ENCODE data around the gene IDE.
"Not testable (repeated sequence)": the region's sequence is repeated elsewhere in the genome, so short reads cannot be mapped to it uniquely, and the experiment has no call there.

IDE gene

DNA sequence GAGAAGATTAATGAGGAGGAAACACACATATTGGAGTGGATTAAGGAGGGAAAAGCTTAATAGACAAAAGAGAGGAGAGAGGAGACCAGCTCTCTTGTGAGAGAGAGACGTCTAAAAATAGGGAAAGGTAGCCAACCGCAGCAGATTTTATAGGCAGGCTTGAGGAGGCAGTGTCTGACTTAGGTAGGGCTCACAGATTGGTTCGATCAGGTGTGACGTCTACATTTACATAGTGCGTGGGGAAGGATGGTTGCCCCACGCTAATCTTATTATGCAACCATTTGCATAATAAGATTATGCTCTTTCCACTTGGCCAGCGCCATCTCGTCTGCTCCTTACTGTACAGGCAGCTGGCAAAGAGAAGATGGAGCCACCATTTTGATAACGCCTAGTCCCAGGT lies 160.9 kb downstream of the IDE start:
- no peak for DNase-seq

DNA sequence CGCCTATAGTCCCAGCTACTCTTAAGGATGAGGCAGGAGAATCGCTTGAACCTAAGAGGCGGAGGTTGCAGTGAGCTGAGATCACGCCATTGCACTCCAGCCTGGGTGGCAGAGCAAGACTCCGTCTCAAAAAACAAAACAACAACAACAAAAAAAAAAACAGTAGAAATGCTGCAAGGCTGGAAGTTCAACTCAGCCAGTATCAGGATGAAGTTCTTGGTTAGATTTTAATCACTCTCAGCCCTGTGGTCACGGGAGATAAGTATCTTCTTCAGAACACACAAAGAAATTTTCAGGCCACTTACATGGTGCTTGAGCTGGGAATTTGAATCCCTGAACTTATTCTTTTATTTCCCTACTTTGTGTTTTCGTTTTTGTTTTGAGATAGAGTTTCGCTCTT lies 162.5 kb downstream of the IDE start:
- DNase-seq: no peak

DNA sequence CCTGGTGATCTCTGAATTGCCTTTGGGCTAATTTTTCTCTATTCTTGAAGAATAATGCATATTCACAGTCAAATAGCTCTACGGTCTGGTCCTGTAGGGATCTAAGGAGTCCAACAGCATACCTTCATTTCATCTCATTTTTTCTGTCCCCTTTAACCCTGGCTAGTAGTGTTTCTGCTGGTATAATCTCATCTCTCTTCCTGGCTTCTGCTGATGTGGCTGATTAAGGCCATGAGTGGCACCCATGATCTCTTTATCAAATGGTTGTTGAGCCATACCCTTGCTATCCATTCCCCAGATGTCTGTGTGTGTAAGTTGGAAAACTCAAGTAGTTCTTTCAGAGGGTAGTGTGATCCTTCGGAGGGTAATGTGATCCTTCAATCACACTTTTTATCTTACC lies 163.4 kb downstream of the IDE start:
- no peak for DNase-seq

DNA sequence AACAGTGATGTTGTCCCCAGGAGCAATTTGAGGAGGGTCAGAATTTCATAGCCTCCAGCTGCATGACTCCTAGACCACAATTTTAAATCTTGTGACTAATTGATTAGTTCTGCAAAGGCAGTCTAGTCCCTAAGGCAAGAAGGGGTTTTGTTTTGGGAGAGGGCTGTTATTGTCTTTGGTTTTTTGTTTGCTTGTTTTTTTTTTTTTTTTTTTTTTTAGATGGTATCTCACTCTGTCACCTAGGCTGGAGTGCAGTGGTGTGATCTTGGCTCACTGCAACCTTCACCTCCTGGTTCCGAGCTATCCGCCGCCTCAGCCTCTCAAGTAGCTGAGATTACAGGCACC lies 165.9 kb downstream of the IDE start:
- DNase-seq: no peak

DNA sequence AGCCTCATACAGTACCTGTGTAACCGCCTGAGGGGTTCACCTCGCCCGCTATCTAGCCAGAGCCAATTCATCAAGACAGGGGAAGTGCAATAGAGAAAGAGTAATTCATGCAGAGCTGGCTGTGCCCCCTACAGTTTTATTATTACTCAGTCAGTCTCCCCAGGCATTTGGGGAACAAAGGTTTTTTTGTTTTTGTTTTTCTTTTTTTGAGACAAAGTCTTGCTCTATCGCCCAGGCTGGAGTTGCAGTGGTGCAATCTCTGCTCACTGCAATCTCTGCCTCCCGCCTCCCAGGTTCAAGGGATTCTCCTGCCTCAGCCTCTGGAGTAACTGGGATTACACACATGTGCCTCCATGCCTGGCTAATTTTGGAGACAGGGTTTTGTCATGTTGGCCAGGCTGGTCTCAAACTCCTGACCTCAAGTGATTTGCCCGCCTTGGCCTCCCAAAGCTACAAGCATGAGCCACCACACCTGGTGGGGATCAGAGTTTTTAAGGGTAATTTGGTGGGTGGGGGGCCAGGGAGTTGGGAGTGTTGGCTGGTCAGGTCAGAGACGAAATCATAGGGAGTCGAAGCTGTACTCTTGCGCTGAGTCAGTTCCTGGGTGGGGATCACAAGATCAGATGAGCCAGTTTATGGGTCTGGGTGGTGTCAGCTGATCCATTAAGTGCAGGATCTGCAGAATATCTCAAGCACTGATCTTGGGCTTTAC lies 166.4 kb downstream of the IDE start:
- DNase-seq: no peak

DNA sequence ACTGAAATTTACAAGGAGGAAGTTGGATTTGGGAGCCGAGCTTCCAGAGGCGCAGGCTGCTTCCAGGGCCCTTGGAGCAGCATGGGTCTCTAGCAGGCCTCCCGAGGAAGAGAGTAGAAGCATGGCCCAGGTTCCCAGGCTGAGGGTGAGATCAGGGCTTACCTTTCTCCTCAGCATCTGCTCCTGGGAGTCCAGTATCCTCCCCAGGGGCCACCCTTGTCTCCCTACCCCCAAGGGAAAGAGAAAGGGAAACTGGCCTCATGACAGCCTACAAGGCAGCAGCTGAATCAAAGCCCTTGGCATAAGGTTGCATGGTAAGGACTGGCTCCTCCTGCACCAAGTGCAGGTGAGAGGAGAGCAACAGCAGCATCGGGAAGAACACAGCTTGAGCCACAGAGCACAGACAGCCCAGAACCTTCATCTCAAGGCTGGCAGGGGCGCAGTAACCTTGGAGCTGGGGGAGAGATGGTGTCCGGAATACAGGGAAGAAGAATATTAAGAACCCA lies 168.4 kb downstream of the IDE start:
- no peak for DNase-seq

DNA sequence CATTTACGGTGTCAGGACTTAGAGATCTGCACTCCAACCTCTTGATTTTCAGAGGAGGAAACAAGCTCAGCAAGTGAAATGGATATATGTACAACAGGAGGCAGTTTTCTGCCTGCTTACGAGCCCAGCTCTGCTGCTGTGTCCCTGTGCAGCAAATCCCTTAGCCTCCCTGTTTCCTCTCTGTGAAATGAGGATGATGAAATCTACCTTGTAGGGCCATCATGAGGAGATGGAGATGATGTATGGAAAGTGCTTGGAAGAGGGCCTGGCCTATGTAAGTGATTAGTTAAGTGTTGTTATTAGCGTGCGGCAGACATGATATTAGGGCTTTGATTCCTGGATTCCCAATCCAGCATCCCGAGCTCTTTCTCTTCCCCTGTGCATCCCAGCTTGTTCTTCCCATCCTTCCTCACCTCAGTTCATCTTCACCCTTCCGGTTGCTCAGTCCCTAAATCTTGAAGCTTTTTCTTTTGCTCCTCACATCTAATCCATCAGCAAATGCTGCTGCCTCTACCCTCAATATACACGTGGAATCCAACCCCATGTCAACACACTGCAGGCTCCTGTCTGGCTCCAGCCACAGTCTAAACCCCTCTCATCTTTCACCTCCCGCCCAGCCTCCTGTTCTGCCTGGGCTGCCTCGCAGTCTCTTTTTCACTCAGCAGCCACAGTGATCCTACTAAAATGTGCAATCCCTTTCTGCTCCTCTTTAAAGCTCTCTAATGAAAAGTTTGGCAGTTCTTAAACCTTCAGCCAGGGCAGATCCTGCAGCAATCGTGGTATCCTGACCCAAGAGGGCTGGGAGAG lies 169.1 kb downstream of the IDE start:
- no peak for DNase-seq

DNA sequence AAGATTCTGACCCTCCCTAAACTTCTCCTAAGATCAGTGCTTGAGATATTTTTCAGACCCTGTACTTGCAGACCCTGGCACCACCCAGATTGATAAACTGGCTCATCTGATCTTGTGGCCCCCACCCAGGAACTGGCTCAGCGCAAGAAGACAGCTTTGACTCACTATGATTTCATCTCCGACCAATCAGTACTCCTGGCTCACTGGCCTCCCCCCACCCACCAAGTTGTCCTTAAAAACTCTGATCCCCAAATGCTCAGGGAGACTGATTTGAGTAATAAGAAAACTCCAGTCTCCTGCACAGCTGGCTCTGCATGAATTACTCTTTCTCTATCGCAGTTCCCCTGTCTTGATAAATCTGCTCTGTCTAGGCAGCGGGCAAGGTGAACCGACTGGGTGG lies 171.7 kb downstream of the IDE start:
- DNase-seq: not testable (repeated sequence)
